ENCODE data around the gene PNLDC1.
"Not testable (repeated sequence)": the region's sequence is repeated elsewhere in the genome, so short reads cannot be mapped to it uniquely, and the experiment has no call there.

Gene PNLDC1

GRCh38 chr6:159819932-159820640, 20.0 kb downstream of the PNLDC1 start:
- DNase-seq (ENCODE audit: low read depth), result no peak

- no peak for DNase-seq (ENCODE audit: low read depth)
These were observed 21.0 kb downstream of the PNLDC1 start for GRCh38 chr6:159821122-159821521.

- DNase-seq (ENCODE audit: low read depth), result no peak
These were observed 21.6 kb downstream of the PNLDC1 start for GRCh38 chr6:159821726-159822125.

- no peak for DNase-seq (ENCODE audit: low read depth)
These were observed 23.9 kb downstream of the PNLDC1 start for GRCh38 chr6:159823953-159824352.

DNA sequence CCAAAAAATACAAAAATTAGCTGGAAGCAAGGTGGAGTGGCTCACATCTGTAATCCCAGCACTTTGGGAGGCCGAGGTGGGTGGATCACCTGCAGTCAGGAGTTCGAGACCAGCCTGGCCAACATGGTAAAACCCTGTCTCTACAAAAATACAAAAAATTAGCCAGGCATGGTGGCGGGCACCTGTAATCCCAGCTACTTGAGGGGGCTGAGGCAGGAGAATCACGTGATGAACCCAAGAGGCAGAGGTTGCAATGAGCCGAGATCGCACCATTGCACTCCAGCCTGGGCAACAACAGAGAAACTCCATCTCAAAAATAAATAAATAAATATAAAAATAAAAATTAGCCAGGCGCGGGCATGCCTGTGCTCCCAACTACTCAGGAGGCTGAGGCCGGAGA, 24.6 kb downstream of the PNLDC1 start:
- not testable (repeated sequence) for DNase-seq (ENCODE audit: low read depth)

- no peak for DNase-seq (ENCODE audit: low read depth)
These were observed 25.9 kb downstream of the PNLDC1 start for GRCh38 chr6:159826004-159826403.

GRCh38 chr6:159826968-159827647, 27.0 kb downstream of the PNLDC1 start:
- no peak for DNase-seq (ENCODE audit: low read depth)

GRCh38 chr6:159828074-159828473, 28.0 kb downstream of the PNLDC1 start:
- no peak for DNase-seq (ENCODE audit: low read depth)

GRCh38 chr6:159829526-159829925, 29.4 kb downstream of the PNLDC1 start:
- DNase-seq (ENCODE audit: low read depth), result no peak

DNA sequence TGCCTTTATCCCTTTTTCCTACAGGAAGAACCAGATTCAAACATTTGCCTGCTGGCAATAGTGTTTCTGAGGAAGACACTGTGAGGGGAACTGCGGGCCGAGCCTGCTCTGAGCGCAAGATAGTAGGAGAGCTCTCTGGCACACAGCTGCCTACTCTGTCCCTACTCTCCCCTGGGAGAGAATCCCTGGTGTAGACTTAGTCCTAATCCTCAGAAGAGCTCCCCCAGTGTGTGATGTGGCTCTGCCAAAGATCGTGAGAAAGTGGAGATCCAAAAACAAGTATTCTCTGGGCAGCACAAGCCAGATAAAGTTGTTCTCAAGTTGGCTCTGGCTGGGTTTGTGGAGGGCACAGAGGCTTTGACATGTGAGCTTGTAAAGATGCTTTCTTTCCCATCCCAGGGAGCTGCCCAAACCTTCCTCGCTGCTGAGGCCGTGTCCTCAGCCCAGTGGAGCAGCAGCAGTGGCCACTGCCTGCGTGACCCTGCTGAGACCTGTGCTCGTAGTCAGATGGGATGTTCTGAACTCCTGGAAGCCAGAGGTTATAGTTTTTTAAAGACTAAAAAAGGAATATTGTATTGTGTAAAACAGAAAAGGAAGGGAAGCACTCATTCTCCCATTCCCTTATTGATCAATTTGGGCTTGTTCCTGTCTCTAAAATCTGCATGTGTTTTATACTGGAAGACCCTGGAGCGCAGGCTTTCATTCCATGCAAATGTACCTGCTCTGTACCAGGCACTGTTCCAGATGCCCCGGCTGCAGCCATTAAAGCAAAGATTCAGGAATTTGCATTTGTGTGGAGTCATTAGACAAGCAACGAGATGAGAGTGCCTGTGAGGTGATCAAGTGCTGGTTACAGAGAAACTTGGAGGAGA, 30.7 kb downstream of the PNLDC1 start:
- no peak for DNase-seq (ENCODE audit: low read depth)

- DNase-seq (ENCODE audit: low read depth), result no peak
These were observed 31.2 kb downstream of the PNLDC1 start for GRCh38 chr6:159831373-159831679.

- DNase-seq (ENCODE audit: low read depth), result no peak
These were observed 32.9 kb downstream of the PNLDC1 start for GRCh38 chr6:159832946-159833345.

- no peak for DNase-seq (ENCODE audit: low read depth)
These were observed 33.5 kb downstream of the PNLDC1 start for GRCh38 chr6:159833556-159833955.

- DNase-seq (ENCODE audit: low read depth), result no peak
These were observed 34.0 kb downstream of the PNLDC1 start for GRCh38 chr6:159833997-159834603.

GRCh38 chr6:159836718-159837490, 36.8 kb downstream of the PNLDC1 start:
- DNase-seq (ENCODE audit: low read depth), result no peak

- DNase-seq (ENCODE audit: low read depth), result no peak
These were observed 37.4 kb downstream of the PNLDC1 start for GRCh38 chr6:159837511-159837910.

DNA sequence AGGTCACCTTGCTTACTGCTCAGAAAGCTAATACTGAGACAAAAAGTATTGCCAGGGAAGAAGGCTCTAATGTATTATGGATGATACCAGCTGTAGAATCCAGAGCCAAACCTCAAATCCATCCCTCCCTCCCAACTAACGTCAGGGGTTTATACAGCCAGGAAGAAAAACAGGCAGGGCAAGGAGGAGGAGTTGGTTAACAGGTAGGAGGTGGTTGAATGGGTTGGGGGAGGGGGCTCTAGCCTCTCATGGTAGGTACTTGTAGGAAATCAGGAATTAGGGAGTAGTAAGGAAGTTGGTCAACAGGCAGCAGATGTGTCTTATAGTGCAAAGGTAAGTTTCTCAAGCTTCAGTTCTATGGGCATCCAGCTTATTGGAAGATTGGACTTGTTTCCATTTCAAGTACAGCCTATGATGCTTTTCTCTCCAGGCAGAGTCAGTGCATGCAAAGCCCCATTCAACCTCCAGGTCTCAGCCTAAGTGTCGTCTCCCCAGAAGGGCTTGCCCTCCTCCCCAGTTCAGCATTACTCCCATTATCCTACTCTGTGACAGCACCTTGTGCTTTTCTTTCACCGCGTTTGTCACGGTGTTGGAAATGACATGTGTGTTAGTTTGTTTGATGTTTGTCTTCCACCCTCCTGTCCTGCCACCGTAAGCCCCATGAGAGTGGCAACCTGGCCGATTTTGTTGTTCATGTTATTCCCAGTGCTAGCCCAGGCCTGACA, 38.1 kb downstream of the PNLDC1 start:
- DNase-seq (ENCODE audit: low read depth), result no peak

DNA sequence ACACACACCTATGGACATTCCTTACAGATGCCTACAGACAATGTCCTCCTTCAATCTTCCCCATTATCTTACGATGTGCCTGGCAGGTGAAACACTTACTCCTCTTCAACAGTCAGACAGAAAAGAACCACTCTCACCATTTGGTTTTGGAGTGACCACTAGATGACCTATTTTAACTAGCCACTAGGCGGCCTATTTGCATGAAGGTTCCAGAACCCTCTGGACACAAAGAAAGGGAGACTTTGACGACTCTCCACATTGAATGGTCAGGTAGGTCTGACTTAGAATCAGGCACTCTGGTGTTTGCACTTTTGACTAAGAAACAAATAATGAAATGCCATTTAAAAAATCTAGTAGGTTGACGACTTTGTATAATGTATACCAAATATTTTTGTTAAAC, 42.0 kb downstream of the PNLDC1 start:
- no peak for DNase-seq (ENCODE audit: low read depth)

GRCh38 chr6:159844737-159845645, 44.9 kb downstream of the PNLDC1 start:
- DNase-seq (ENCODE audit: low read depth), result no peak

GRCh38 chr6:159848552-159848951, 48.5 kb downstream of the PNLDC1 start:
- DNase-seq (ENCODE audit: low read depth), result not testable (repeated sequence)

Measured in activated gamma-delta T cell treated with anti-CD3 and anti-CD28 coated beads, Interleukin-2, amount 50 U/mL, for 16 hours (primary cell).